Colonic mucosa (tissue), 4 donors: ENCODE measurements around the gene TMEM254. TPM values are rescaled to one million over a fixed set of nuclear protein-coding genes. Genes with fewer than 3 reads are reported as not detected.
"Not testable (repeated sequence)": the region's sequence is repeated elsewhere in the genome, so short reads cannot be mapped to it uniquely, and the experiment has no call there.

Source experiments
- DNase-seq: peaks from one replicate; pipeline ENCODE4 v3.0.0-alpha.2; 2020
- H3K27ac ChIP-seq: fragments of 200-600 bp; one replicate; pipeline ENCODE4 v1.8.0; 2021
- H3K27me3 ChIP-seq: fragments of 200-600 bp; one replicate; pipeline ENCODE4 v1.8.0; 2021
- H3K36me3 ChIP-seq: fragments of 200-600 bp; one replicate; pipeline ENCODE4 v1.8.0; 2021
- H3K4me1 ChIP-seq: fragments of 200-600 bp; one replicate; pipeline ENCODE4 v1.8.0; 2021; ENCODE audit warnings: mild to moderate bottlenecking
- H3K4me3 ChIP-seq: fragments of 200-600 bp; one replicate; pipeline ENCODE4 v1.8.0; 2021
- H3K9ac ChIP-seq, 2 donors: one replicate each; pipeline ENCODE4 v1.7.0; 2013; ENCODE audit warnings: control low read depth in 2 of 2, low read depth in 2 of 2, low read length in 2 of 2
- H3K9me3 ChIP-seq: fragments of 200-600 bp; one replicate; pipeline ENCODE4 v1.8.0; 2021
- CTCF ChIP-seq: fragments of 200-600 bp; IDR thresholded peaks from one replicate; pipeline ENCODE4 v1.8.0; 2022; ENCODE audit warnings: antibody characterized with exemption, mild to moderate bottlenecking
- intact Hi-C: fragments of 100-400 bp; cut with DNase I; formaldehyde crosslinking; loops from one replicate; pipeline ENCODE4 v1.14.1; 2022
- total RNA-seq, 2 donors: library from RNA; stranded (reverse); fragmentation: NEBNext Ultra II Directional in 1 of 2; extraction: Animal tissue kit (Norgen Biotek cat#: 25700) in 1 of 2; gene quantifications; one replicate each; pipeline ENCODE4 v1.2.1, GENCODE V29; 2021
- donor health status: healthy.
- donor health status: DM: no; HTN: no; CAD: no.
- donor health status: DM: no; HTN: no; CAD: no.

The TMEM254 gene
- total RNA-seq, 2 donors from 2014 or later = 15.7 to 32.0 TPM

DNA sequence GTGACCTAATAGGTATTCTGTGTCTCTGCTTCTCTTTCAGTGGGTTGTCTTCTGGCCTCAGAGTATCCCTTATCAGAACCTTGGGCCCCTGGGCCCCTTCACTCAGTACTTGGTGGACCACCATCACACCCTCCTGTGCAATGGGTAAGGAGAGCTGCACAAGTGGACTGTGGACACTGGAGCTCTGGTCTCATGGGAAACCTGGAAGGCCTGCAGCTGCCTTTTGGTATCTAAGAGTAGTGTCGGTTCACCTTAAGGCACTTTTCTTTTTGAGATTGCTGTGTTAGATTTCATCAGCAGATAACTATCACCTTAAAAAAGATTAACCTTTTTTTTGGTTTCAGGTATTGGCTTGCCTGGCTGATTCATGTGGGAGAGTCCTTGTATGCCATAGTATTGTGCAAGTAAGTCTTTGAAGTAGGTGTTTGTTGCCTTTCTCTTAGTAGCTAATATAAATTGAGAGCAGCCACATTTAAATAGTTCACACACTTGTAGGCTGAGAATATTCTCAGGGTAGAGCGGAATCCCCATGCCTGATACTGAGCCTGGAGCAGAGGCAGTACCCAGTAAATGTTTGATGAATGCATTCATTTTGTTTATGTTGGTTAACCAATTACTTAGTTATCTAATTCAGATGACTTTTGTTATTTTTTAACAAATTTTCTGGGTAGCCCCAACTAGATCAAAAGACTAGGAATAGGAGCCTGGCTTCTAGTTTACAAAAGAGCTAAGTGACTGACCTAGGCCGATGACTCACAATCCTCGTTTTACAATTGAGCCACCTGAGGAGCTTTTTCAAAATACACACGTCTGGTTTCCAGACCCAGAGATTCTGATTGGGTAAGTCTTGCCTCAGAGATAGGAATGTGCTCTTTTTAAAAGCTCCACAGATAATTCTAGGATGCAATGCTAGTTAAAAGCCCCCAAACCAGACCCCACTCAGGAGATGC, 3.6 kb downstream of the TMEM254 start:
- Histone ChIP-seq H3K27ac (no peak overlapping the region), H3K36me3 (no peaks in the 10 kb centered on the region), H3K4me3 (no peak overlapping the region), H3K9ac (no peak overlapping the region), H3K9me3 (no peaks in the 10 kb centered on the region), H3K4me1 (peaks cover 4% of the 10 kb centered on the region), H3K27me3 (no peaks in the 10 kb centered on the region)
- DNase-seq = no peak
- no peak for TF ChIP-seq CTCF
- intact Hi-C loops = no loop called here

GRCh38 chr10:80090121-80090520, 11.7 kb downstream of the TMEM254 start:
- intact Hi-C loops = no loop called here
- no peaks in the 10 kb centered on the region for H3K4me1 ChIP-seq
- no peaks in the 10 kb centered on the region for H3K36me3 ChIP-seq
- H3K27me3 ChIP-seq = no peaks in the 10 kb centered on the region
- no peak for TF ChIP-seq CTCF
- H3K9me3 ChIP-seq = no peaks in the 10 kb centered on the region
- H3K9ac ChIP-seq = no peak overlapping the region
- no peak overlapping the region for H3K27ac ChIP-seq
- no peak overlapping the region for H3K4me3 ChIP-seq
- DNase-seq = no peak

DNA sequence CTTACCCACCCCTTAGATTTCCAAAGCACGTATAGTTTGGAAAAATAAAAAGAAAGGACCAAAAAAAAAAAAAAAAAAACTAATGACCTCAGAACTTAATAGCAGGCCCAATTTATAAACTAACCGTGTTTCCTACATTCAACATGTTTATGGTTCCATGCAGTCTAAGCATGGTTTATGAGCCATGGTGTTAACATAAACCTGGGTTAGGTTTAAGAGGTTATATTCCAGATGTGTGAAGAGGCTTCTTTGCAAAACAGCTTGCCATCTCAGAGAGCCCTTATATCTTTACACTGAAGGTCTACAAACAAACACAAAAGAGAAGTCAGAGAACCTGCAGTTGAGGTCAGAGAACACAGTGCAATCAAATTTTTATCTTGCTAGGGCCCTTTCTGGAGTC, 15.8 kb downstream of the TMEM254 start:
- no peak overlapping the region for H3K9ac ChIP-seq
- H3K36me3 ChIP-seq = no peaks in the 10 kb centered on the region
- no peaks in the 10 kb centered on the region for H3K4me1 ChIP-seq
- DNase-seq = no peak
- TF ChIP-seq CTCF = no peak
- intact Hi-C loops = no loop called here
- H3K4me3 ChIP-seq = no peak overlapping the region
- H3K27ac ChIP-seq = no peak overlapping the region
- no peaks in the 10 kb centered on the region for H3K27me3 ChIP-seq
- H3K9me3 ChIP-seq = no peaks in the 10 kb centered on the region

DNA sequence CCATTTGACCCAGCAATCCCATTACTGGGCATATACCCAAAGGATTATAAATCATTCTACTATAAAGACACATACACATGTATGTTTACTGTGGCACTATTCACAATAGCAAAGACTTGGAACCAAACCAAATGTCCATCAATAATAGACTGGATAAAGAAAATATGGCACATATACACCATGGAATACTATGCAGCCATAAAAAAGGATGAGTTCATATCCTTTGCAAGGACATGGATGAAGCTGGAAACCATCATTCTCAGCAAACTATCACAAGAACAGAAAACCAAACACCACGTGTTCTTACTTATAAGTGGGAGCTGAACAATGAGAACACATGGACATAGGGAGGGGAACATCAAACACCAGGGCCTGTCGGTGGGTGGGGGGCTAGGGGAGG, 19.8 kb downstream of the TMEM254 start:
- H3K36me3 ChIP-seq, H3K27ac ChIP-seq, H3K4me3 ChIP-seq, intact Hi-C loops, H3K9me3 ChIP-seq, DNase-seq, H3K9ac ChIP-seq, H3K4me1 ChIP-seq, H3K27me3 ChIP-seq: not testable (repeated sequence)

GRCh38 chr10:80099295-80099694, 20.8 kb downstream of the TMEM254 start:
- H3K27ac ChIP-seq, DNase-seq, intact Hi-C loops, H3K27me3 ChIP-seq, H3K4me1 ChIP-seq, H3K9ac ChIP-seq, H3K4me3 ChIP-seq, H3K9me3 ChIP-seq, H3K36me3 ChIP-seq: not testable (repeated sequence)

DNA sequence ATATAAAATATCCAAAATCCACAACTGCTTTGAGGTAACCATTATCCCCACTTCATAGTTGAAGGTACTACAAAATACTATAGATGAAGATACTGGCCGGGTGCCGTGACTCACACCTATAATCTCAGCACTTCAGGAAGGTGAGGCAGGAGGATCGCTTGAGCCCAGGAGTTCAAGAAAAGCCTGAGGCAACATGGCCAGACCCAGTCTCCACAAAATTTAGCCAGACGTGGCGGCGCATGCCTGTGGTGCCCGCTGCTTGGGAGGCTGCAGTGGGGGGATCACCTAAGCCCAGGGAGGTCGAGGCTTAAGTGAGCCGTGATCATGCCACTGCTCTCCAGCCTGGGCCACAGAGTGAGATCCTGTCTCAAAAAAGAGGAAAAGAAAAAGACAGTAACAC, 21.7 kb downstream of the TMEM254 start:
- H3K4me1 ChIP-seq = no peaks in the 10 kb centered on the region
- no peak for TF ChIP-seq CTCF
- intact Hi-C loops = no loop called here
- H3K36me3 ChIP-seq = no peaks in the 10 kb centered on the region
- no peaks in the 10 kb centered on the region for H3K27me3 ChIP-seq
- no peak overlapping the region for H3K9ac ChIP-seq
- no peak overlapping the region for H3K27ac ChIP-seq
- no peak overlapping the region for H3K4me3 ChIP-seq
- no peaks in the 10 kb centered on the region for H3K9me3 ChIP-seq
- DNase-seq = no peak
